K562 (cell line): ENCODE measurements around the gene SLC38A11. TPM values are rescaled to one million over a fixed set of nuclear protein-coding genes. Genes with fewer than 3 reads are reported as not detected.

ENCODE experiments used
- ATAC-seq: fragments of 200-7000 bp; cut with Tn5 transposase; 3 replicates; pipeline ENCODE4 v1.9.1; 2020; ENCODE audit warnings: moderate library complexity
- BruUV-seq: library from RNA; stranded (reverse); fragments of 400-500 nt; replicated peaks from 2 replicates; lab custom pipeline; 2021; lab: Mats Ljungman, UMichigan
- CTCF ChIA-PET: fragments of 300-600 bp; formaldehyde crosslinking; extraction: SDS; loops from one replicate; lab custom pipeline; 2021; ENCODE audit warnings: low intra/inter-chr PET ratio; lab: Yijun Ruan, JAX
- POLR2A ChIA-PET: fragments of 300-600, 350-650 bp; sonication (Branson Sonifier 250); formaldehyde crosslinking; extraction: SDS; loops from one replicate; lab custom pipeline; 2021; ENCODE audit warnings: antibody characterized with exemption, inconsistent platforms; lab: Yijun Ruan, JAX
- DNase-seq, 4 experiments: peaks; one replicate each; pipeline versions ENCODE4 v3.0.0 to v3.0.0-alpha.2; 2011 to 2018; ENCODE audit warnings: low spot score in 3 of 4, mixed read lengths in 3 of 4; ENCODE audit errors: extremely low read depth in 1 of 4
- FAIRE-seq: peaks from 2 replicates; lab custom pipeline; 2011; peaks lifted over from hg19 to GRCh38; lab: Jason Lieb, UNC
- H2AFZ ChIP-seq: 2 replicates; pipeline ENCODE4 v1.6.0; 2011; ENCODE audit warnings: low read depth, low read length, control low read depth, inconsistent platforms
- H3K27ac ChIP-seq: fragments of 200-600 bp; 3 replicates; pipeline ENCODE4 v1.8.0; 2011; ENCODE audit warnings: low read depth, mild to moderate bottlenecking, control low read depth, inconsistent platforms, low read length, moderate library complexity, mixed read lengths; ENCODE audit errors: extremely low read depth
- H3K27me3 ChIP-seq, 2 experiments: fragments of 300-600 bp in 1 of 2; 2 replicates in 1 of 2; 3 replicates in 1 of 2; pipeline versions ENCODE4 v1.6.0 to v1.8.0; 2011; ENCODE audit warnings: inconsistent platforms in 2 of 2, low read length in 2 of 2, mild to moderate bottlenecking in 1 of 2, mixed read lengths in 1 of 2, moderate library complexity in 1 of 2; ENCODE audit not compliant: control insufficient read depth in 2 of 2, insufficient read depth in 2 of 2
- H3K36me3 ChIP-seq: fragments of 300-600 bp; 3 replicates; pipeline ENCODE4 v1.8.0; 2011; ENCODE audit warnings: mild to moderate bottlenecking, low read length, inconsistent platforms; ENCODE audit not compliant: control insufficient read depth, insufficient read depth
- H3K4me1 ChIP-seq, 2 experiments: fragments of 200-600 bp in 1 of 2; replicated peaks in 1 of 2; 2 replicates in 1 of 2; 3 replicates in 1 of 2; pipeline versions ENCODE4 v1.5.1 to v1.8.0; 2011; ENCODE audit warnings: inconsistent platforms in 2 of 2, low read length in 2 of 2, mild to moderate bottlenecking in 1 of 2, mixed read lengths in 1 of 2, moderate library complexity in 1 of 2; ENCODE audit not compliant: control insufficient read depth in 2 of 2, insufficient read depth in 2 of 2
- H3K4me2 ChIP-seq: 2 replicates; pipeline ENCODE4 v1.6.1; 2011; ENCODE audit warnings: low read length, control low read depth, inconsistent platforms, mixed read lengths; ENCODE audit not compliant: insufficient read depth
- H3K4me3 ChIP-seq: fragments of 200-600 bp; sonication (generic), shearing (Covaris generic); 2 replicates; pipeline ENCODE4 v1.5.1; 2016; ENCODE audit warnings: control low read depth, inconsistent platforms
- H3K79me2 ChIP-seq: fragments of 200-600 bp; 3 replicates; pipeline ENCODE4 v1.8.0; 2011; ENCODE audit warnings: low read length, inconsistent platforms; ENCODE audit not compliant: control insufficient read depth, insufficient read depth
- H3K9ac ChIP-seq, 2 experiments: 2 replicates each; pipeline versions ENCODE4 v1.6.0 to v1.6.1; 2011; ENCODE audit warnings: low read depth in 2 of 2, low read length in 2 of 2, control low read depth in 1 of 2, inconsistent platforms in 1 of 2, mild to moderate bottlenecking in 1 of 2, mixed read lengths in 1 of 2; ENCODE audit not compliant: insufficient read depth in 1 of 2
- H3K9me1 ChIP-seq: one replicate; pipeline ENCODE4 v1.6.0; 2011; ENCODE audit warnings: inconsistent platforms, mild to moderate bottlenecking, low read length, moderate library complexity; ENCODE audit not compliant: control insufficient read depth, insufficient read depth
- H3K9me3 ChIP-seq: replicated peaks from 2 replicates; pipeline ENCODE4 v1.5.1; 2011; ENCODE audit warnings: low read depth, low read length, inconsistent platforms; ENCODE audit not compliant: control insufficient read depth, insufficient read depth
- H4K20me1 ChIP-seq: replicated peaks from 2 replicates; pipeline ENCODE4 v1.6.1; 2011; ENCODE audit warnings: low read length, inconsistent platforms, mixed read lengths; ENCODE audit not compliant: control insufficient read depth, insufficient read depth
- BRF1 ChIP-seq: IDR thresholded peaks from 3 replicates; pipeline ENCODE4 v1.6.1; 2011; ENCODE audit warnings: borderline replicate concordance, mild to moderate bottlenecking; ENCODE audit not compliant: insufficient read length; ENCODE audit errors: extremely low read depth
- MBD2 ChIP-seq: sonication (generic); IDR thresholded peaks from 2 replicates; pipeline ENCODE4 v1.6.1; 2016; ENCODE audit warnings: low read depth, borderline replicate concordance
- NFYB ChIP-seq: IDR thresholded peaks from 2 replicates; pipeline ENCODE4 v1.6.1; 2011; ENCODE audit warnings: mild to moderate bottlenecking, moderate library complexity; ENCODE audit not compliant: insufficient read length; ENCODE audit errors: extremely low read depth
- PATZ1 ChIP-seq: fragments of 250-450 bp; sonication (Bioruptor Pico); IDR thresholded peaks from 2 replicates; pipeline ENCODE4 v1.5.0; 2020; ENCODE audit warnings: mild to moderate bottlenecking, borderline replicate concordance
- SP2 ChIP-seq: IDR thresholded peaks from 2 replicates; pipeline ENCODE4 v1.6.1; 2011; ENCODE audit warnings: mild to moderate bottlenecking, low read depth, low read length, moderate library complexity; ENCODE audit not compliant: poor library complexity, severe bottlenecking; ENCODE audit errors: extremely low read depth
- TAF9B ChIP-seq: fragments of 450-650 bp; IDR thresholded peaks from 2 replicates; pipeline ENCODE4 v1.6.1; 2018; ENCODE audit warnings: mild to moderate bottlenecking; ENCODE audit not compliant: partially characterized antibody
- TGIF2 ChIP-seq: sonication (generic); formaldehyde crosslinking; IDR thresholded peaks from 2 replicates; pipeline ENCODE4 v1.8.1; 2022; ENCODE audit warnings: mild to moderate bottlenecking, missing genetic modification reagents, moderate library complexity
- ZBTB7A ChIP-seq: IDR thresholded peaks from 2 replicates; pipeline ENCODE4 v1.6.1; 2011; ENCODE audit warnings: low read depth, mild to moderate bottlenecking, low read length, moderate library complexity, borderline replicate concordance; ENCODE audit not compliant: control insufficient read depth
- ZNF347 ChIP-seq: fragments of 450-650 bp; formaldehyde crosslinking; IDR thresholded peaks from 2 replicates; pipeline ENCODE4 v1.4.0; 2020; ENCODE audit warnings: low read depth, mild to moderate bottlenecking, moderate library complexity
- ZNF766 ChIP-seq: fragments of 200-800 bp; sonication (Bioruptor generic); conservative IDR thresholded peaks from 2 replicates; pipeline ENCODE4 v1.6.1; 2016; ENCODE audit warnings: missing genetic modification characterization, missing compliant biosample characterization
- ZNF79 ChIP-seq: fragments of 250-450 bp; sonication (Bioruptor Pico); IDR thresholded peaks from 2 replicates; pipeline ENCODE4 v1.4.0; 2020; ENCODE audit warnings: low read depth, mild to moderate bottlenecking, moderate library complexity
- whole genome bisulfite sequencing: fragments of 100-300 bp; shearing (Covaris generic); methylation state at CpG from one replicate; pipeline ENCODE4 v1.1.6; 2016; ENCODE audit warnings: low coverage, mixed read lengths; ENCODE audit not compliant: insufficient coverage; ENCODE audit errors: missing lambda C conversion rate; 5-methylcytosine and 5-hydroxymethylcytosine counted together
- in situ Hi-C: fragments of 300-500 bp; cut with MboI; formaldehyde crosslinking; loops from 4 replicates; pipeline ENCODE4 v1.15.0; 2018; ENCODE audit warnings: inconsistent platforms, mixed read lengths
- intact Hi-C: fragments of 100-400 bp; cut with micrococcal nuclease; formaldehyde crosslinking; loops from 2 replicates; pipeline ENCODE4 v1.14.2; 2022
- polyA plus RNA-seq, 8 experiments: library from polyadenylated mRNA; depleted of rRNA in 4 of 8; stranded (reverse) in 5 of 8; unstranded in 3 of 8; fragments of >200 nt; fragmentation: Nextera tagmentation in 2 of 8; fragmentation: Illumina TruSeq in 1 of 8; extraction: Ambion mirVana in 2 of 8; extraction: Trizol in 1 of 8; gene quantifications; 2 replicates each; pipeline versions ENCODE4 v1.2.1 to v1.2.3, GENCODE V29; 2011 to 2014; ENCODE audit warnings: inconsistent platforms in 1 of 8, missing spikeins in 1 of 8
- total RNA-seq, 7 experiments: library from RNA; depleted of rRNA in 6 of 7; stranded (reverse); fragments of >200 nt in 6 of 7; fragmentation: Illumina TruSeq in 2 of 7; extraction: Trizol in 2 of 7; gene quantifications; 2 replicates each; pipeline versions ENCODE4 v1.2.1 to v1.2.3, GENCODE V29; 2011 to 2021; ENCODE audit warnings: low replicate concordance in 1 of 7

SLC38A11 gene
- total and polyA plus RNA-seq, 9 of the 15 experiments (the other 6 are each of a cell fraction or from before 2014, with no cell fraction given), result not detected

GRCh38 chr2:164849506-164849905 is 105.8 kb downstream of the SLC38A11 start:
- Histone ChIP-seq H3K27me3 (no peaks in the 10 kb centered on the region), H3K9me3 (no peaks in the 10 kb centered on the region), H3K9ac (no peak overlapping the region), H3K27ac (no peak overlapping the region), H3K4me1 (no peaks in the 10 kb centered on the region), H3K36me3 (no peaks in the 10 kb centered on the region), H2AFZ (no peak overlapping the region), H3K79me2 (no peaks in the 10 kb centered on the region), H3K9me1 (no peaks in the 10 kb centered on the region), H3K4me3 (no peak overlapping the region), H4K20me1 (no peaks in the 10 kb centered on the region), H3K4me2 (no peak overlapping the region)
- CTCF ChIA-PET, result no interaction called here
- intact Hi-C loops (no loop called here), in situ Hi-C loops (no loop called here)
- TF ChIP-seq ZNF79 (CRISPR knock-in tag) (no peak), ZBTB7A (no peak), BRF1 (no peak), MBD2 (no peak), ZNF347 (no peak), TGIF2 (CRISPR knock-in tag) (no peak), PATZ1 (CRISPR knock-in tag) (no peak), ZNF766 (CRISPR knock-in tag) (no peak), TAF9B (no peak), SP2 (no peak), NFYB (no peak)
- no TSS peak for BruUV-seq
- POLR2A ChIA-PET, result no interaction called here
- no peak for ATAC-seq
- FAIRE-seq, result no peak
- WGBS, result 0% methylated on average over 1 of the region's 1 CpG
- no peak for DNase-seq
